Measurements from ENCODE around the gene CYP26A1. TPM values are rescaled to one million over a fixed set of nuclear protein-coding genes. Genes with fewer than 3 reads are reported as not detected.

Gene CYP26A1
- total and polyA plus RNA-seq, 7 donors, result 0.04 TPM; not detected in 6

GRCh38 chr10:93063977-93064660 lies 9.6 kb upstream of the CYP26A1 start:
- intact Hi-C loops (cut with DNase I), result no loop called here
- no peaks in the 10 kb centered on the region for H3K9me3 ChIP-seq
- H3K36me3 ChIP-seq (ENCODE audit: insufficient read depth in 1 of 2, low read depth in 1 of 2), result peaks cover 0 to 2% of the 10 kb centered on the region in 2 donors
- WGBS, 3 donors, result 63 to 70% (median 68%) methylated on average over 9 of the region's 9 CpGs
- ATAC-seq (no peak), DNase-seq (no peak)
- H3K27ac ChIP-seq, result no peak overlapping the region
- H3K4me1 ChIP-seq, result peaks cover 12% of the 10 kb centered on the region
- no peak for TF ChIP-seq CTCF (IDR thresholded peaks at IDR 0.05)
- peaks cover 4 to 82% (median 27%) of the 10 kb centered on the region in 3 donors for H3K27me3 ChIP-seq (ENCODE audit: insufficient read depth in 3 of 3, low read length in 2 of 3)
- H3K4me3 ChIP-seq, result no peak overlapping the region

- H3K27ac ChIP-seq, result no peak overlapping the region
- no peak for ATAC-seq
- H3K36me3 ChIP-seq (ENCODE audit: insufficient read depth in 1 of 2, low read depth in 1 of 2), result no peaks in the 10 kb centered on the region
- DNase-seq, result no peak
- 58 to 68% (median 67%) methylated on average over 12 of the region's 12 CpGs for WGBS, 3 donors
- H3K4me3 ChIP-seq, result no peak overlapping the region
- peaks cover 4 to 84% (median 26%) of the 10 kb centered on the region in 3 donors for H3K27me3 ChIP-seq (ENCODE audit: insufficient read depth in 3 of 3, low read length in 2 of 3)
- H3K9me3 ChIP-seq, result no peaks in the 10 kb centered on the region
- peaks cover 12% of the 10 kb centered on the region for H3K4me1 ChIP-seq
- intact Hi-C loops (cut with DNase I), result no loop called here
- TF ChIP-seq CTCF (IDR thresholded peaks at IDR 0.05), result no peak
Observed at GRCh38 chr10:93064874-93065660, 8.6 kb upstream of the CYP26A1 start.

GRCh38 chr10:93065675-93066543 lies 7.8 kb upstream of the CYP26A1 start:
- H3K9me3 ChIP-seq, result no peaks in the 10 kb centered on the region
- peaks cover 12% of the 10 kb centered on the region for H3K4me1 ChIP-seq
- DNase-seq, result no peak
- H3K36me3 ChIP-seq (ENCODE audit: insufficient read depth in 1 of 2, low read depth in 1 of 2), result no peaks in the 10 kb centered on the region
- 3 to 5% (median 4%) methylated on average over 57 to 81 of the region's 81 CpGs for WGBS, 3 donors
- ATAC-seq, result no peak
- no peak overlapping the region for H3K4me3 ChIP-seq
- intact Hi-C loops (cut with DNase I), result no loop called here
- no peak overlapping the region for H3K27ac ChIP-seq
- no peak for TF ChIP-seq CTCF (IDR thresholded peaks at IDR 0.05)
- peaks cover 4 to 82% (median 26%) of the 10 kb centered on the region in 3 donors for H3K27me3 ChIP-seq (ENCODE audit: insufficient read depth in 3 of 3, low read length in 2 of 3)

GRCh38 chr10:93066544-93066913 lies 7.2 kb upstream of the CYP26A1 start:
- H3K9me3 ChIP-seq, result no peaks in the 10 kb centered on the region
- WGBS, 3 donors, result 10 to 18% (median 16%) methylated on average over 11 of the region's 11 CpGs
- H3K4me1 ChIP-seq, result peaks cover 12% of the 10 kb centered on the region
- ATAC-seq (no peak), DNase-seq (no peak)
- no peak for TF ChIP-seq CTCF (IDR thresholded peaks at IDR 0.05)
- H3K4me3 ChIP-seq, result no peak overlapping the region
- intact Hi-C loops (cut with DNase I), result no loop called here
- H3K36me3 ChIP-seq (ENCODE audit: insufficient read depth in 1 of 2, low read depth in 1 of 2), result no peaks in the 10 kb centered on the region
- H3K27ac ChIP-seq, result no peak overlapping the region
- peaks cover 4 to 82% (median 26%) of the 10 kb centered on the region in 3 donors for H3K27me3 ChIP-seq (ENCODE audit: insufficient read depth in 3 of 3, low read length in 2 of 3)

Data from psoas muscle (tissue), 8 donors.